WI38 (cell line): ENCODE results near the gene FRMD4A.
A peak's percentile ranks its signal among the peaks of the same experiment; 100 is the strongest.
"Not testable (repeated sequence)": the region's sequence is repeated elsewhere in the genome, so short reads cannot be mapped to it uniquely, and the experiment has no call there.

Experiments
- H3K4me3 ChIP-seq: 2 replicates; pipeline ENCODE4 v1.5.1; 2011; ENCODE audit warnings: low read depth, mild to moderate bottlenecking, control low read depth, low read length
- CTCF ChIP-seq: IDR thresholded peaks from 2 replicates; pipeline ENCODE4 v1.5.1; 2012; ENCODE audit warnings: low read depth, mild to moderate bottlenecking, control low read depth, low read length

Gene FRMD4A

GRCh38 chr10:13865758-13866491, 464.8 kb downstream of the FRMD4A start:
- H3K4me3 ChIP-seq, result peak overlapping the region; percentile 27; the same call in 1 of the 2 replicates
- no peak for TF ChIP-seq CTCF

- H3K4me3 ChIP-seq, result not testable (repeated sequence)
Measured at GRCh38 chr10:13865220-13865619, 465.5 kb downstream of the FRMD4A start.

GRCh38 chr10:13862546-13863233, 468.0 kb downstream of the FRMD4A start:
- H3K4me3 ChIP-seq, result no peak overlapping the region

GRCh38 chr10:13860886-13861285, 469.8 kb downstream of the FRMD4A start:
- no peak overlapping the region for H3K4me3 ChIP-seq

More at GRCh38 chr10:13862546-13863233, 468.0 kb downstream of the FRMD4A start:
- no peak for TF ChIP-seq CTCF

GRCh38 chr10:13859979-13860654, 470.6 kb downstream of the FRMD4A start:
- H3K4me3 ChIP-seq, result no peak overlapping the region
- no peak for TF ChIP-seq CTCF

More at GRCh38 chr10:13860886-13861285, 469.8 kb downstream of the FRMD4A start:
- TF ChIP-seq CTCF, result no peak

- no peak overlapping the region for H3K4me3 ChIP-seq
- no peak for TF ChIP-seq CTCF
Measured at GRCh38 chr10:13858709-13859108, 472.0 kb downstream of the FRMD4A start.

- no peak for TF ChIP-seq CTCF
- no peak overlapping the region for H3K4me3 ChIP-seq
Measured at GRCh38 chr10:13857451-13857850, 473.3 kb downstream of the FRMD4A start.
